ENCODE results near the gene LRMDA.

GRCh38 chr10:75672842-75673241 lies 241.4 kb downstream of the LRMDA start:
- TF ChIP-seq CTCF (optimal IDR thresholded peaks at IDR 0.05 in 1 of 3, IDR thresholded peaks at IDR 0.05 in 1 of 3, conservative IDR thresholded peaks at IDR 0.05 in 1 of 3; ENCODE audit: extremely low read depth in 1 of 3, insufficient read depth in 2 of 3, low read length in 3 of 3) (no peak), EZH2 (IDR thresholded peaks at IDR 0.05; ENCODE audit: low read length) (no peak)

Measured in keratinocyte (primary cell).